H1 (cell line): Measurements from ENCODE around the gene ALOX5AP. TPM values are rescaled to one million over a fixed set of nuclear protein-coding genes. Genes with fewer than 3 reads are reported as not detected.

Experiments
- CTCF ChIA-PET: fragments of 300-600 bp; sonication (Branson Sonifier 250); formaldehyde crosslinking; loops from one replicate; lab custom pipeline; 2021; ENCODE audit not compliant: partially characterized antibody; lab: Charles Lee
- POLR2A ChIA-PET: fragments of 300-600 bp; sonication (Branson Sonifier 250); formaldehyde crosslinking; loops from one replicate; lab custom pipeline; 2021; ENCODE audit warnings: inconsistent platforms; ENCODE audit not compliant: partially characterized antibody; lab: Charles Lee
- DNase-seq, 2 experiments: peaks; one replicate each; pipeline versions ENCODE4 v3.0.0 to v3.0.0-alpha.2; 2010 to 2022; ENCODE audit warnings: low spot score in 2 of 2, low read depth in 1 of 2, mixed read lengths in 1 of 2
- FAIRE-seq: peaks from 2 replicates; lab custom pipeline; 2011; peaks lifted over from hg19 to GRCh38; lab: Jason Lieb, UNC
- H2AFZ ChIP-seq: 2 replicates; pipeline ENCODE4 v1.8.1; 2012; ENCODE audit warnings: low read length, inconsistent platforms
- H2AK5ac ChIP-seq: 2 replicates; pipeline ENCODE4 v1.6.1; 2013; ENCODE audit warnings: low read depth, low read length
- H2BK120ac ChIP-seq: replicated peaks from 2 replicates; pipeline ENCODE3; 2013; ENCODE audit warnings: low read depth, low read length, inconsistent platforms
- H2BK12ac ChIP-seq: 2 replicates; pipeline ENCODE4 v1.6.1; 2013; ENCODE audit warnings: low read depth, low read length
- H2BK15ac ChIP-seq: 2 replicates; pipeline ENCODE4 v1.6.1; 2013; ENCODE audit warnings: low read length
- H2BK20ac ChIP-seq: 2 replicates; pipeline ENCODE4 v1.6.1; 2013; ENCODE audit warnings: low read length
- H2BK5ac ChIP-seq: 2 replicates; pipeline ENCODE4 v1.6.1; 2013; ENCODE audit warnings: low read depth, low read length
- H3K14ac ChIP-seq: 2 replicates; pipeline ENCODE4 v1.6.1; 2013; ENCODE audit warnings: inconsistent platforms; ENCODE audit not compliant: insufficient read length
- H3K18ac ChIP-seq: 2 replicates; pipeline ENCODE4 v1.6.1; 2013; ENCODE audit warnings: low read length; ENCODE audit errors: extremely low read depth
- H3K23ac ChIP-seq: 2 replicates; pipeline ENCODE4 v1.6.1; 2013; ENCODE audit warnings: inconsistent platforms; ENCODE audit not compliant: insufficient read length
- H3K23me2 ChIP-seq: 2 replicates; pipeline ENCODE4 v1.6.1; 2013; ENCODE audit warnings: low read depth, low read length
- H3K27ac ChIP-seq: 2 replicates; pipeline ENCODE4 v1.6.1; 2011; ENCODE audit warnings: low read depth, low read length, inconsistent platforms
- H3K27me3 ChIP-seq, 4 experiments: replicated peaks in 1 of 4; 1 replicate in 1 of 4; 2 replicates in 3 of 4; pipeline versions ENCODE4 v1.6.1 to v1.8.1; 2011 to 2013; ENCODE audit warnings: low read length in 3 of 4, mild to moderate bottlenecking in 3 of 4, inconsistent platforms in 2 of 4, mixed read lengths in 2 of 4, moderate library complexity in 1 of 4; ENCODE audit not compliant: control insufficient read depth in 3 of 4, insufficient read depth in 3 of 4; ENCODE audit errors: extremely low read depth in 1 of 4
- H3K36me3 ChIP-seq, 4 experiments: 2 replicates each; pipeline versions ENCODE4 v1.6.1 to v1.8.1; 2011 to 2013; ENCODE audit warnings: mild to moderate bottlenecking in 4 of 4, low read length in 3 of 4, moderate library complexity in 2 of 4, control low read depth in 1 of 4, inconsistent platforms in 1 of 4; ENCODE audit not compliant: insufficient read depth in 4 of 4, control insufficient read depth in 2 of 4
- H3K4ac ChIP-seq: replicated peaks from 2 replicates; pipeline ENCODE3; 2013; ENCODE audit warnings: low read length, low read depth, mixed read lengths, inconsistent platforms; ENCODE audit not compliant: insufficient read length
- H3K4me1 ChIP-seq, 4 experiments: replicated peaks in 1 of 4; 1 replicate in 1 of 4; 2 replicates in 3 of 4; pipeline versions ENCODE4 v1.6.1 to v1.8.1; 2011 to 2013; ENCODE audit warnings: low read length in 3 of 4, inconsistent platforms in 2 of 4, mixed read lengths in 1 of 4; ENCODE audit not compliant: insufficient read depth in 4 of 4, control insufficient read depth in 3 of 4
- H3K4me2 ChIP-seq, 2 experiments: 2 replicates each; pipeline versions ENCODE4 v1.6.1 to v1.8.1; 2011 to 2013; ENCODE audit warnings: low read depth in 2 of 2, low read length in 2 of 2, control low read depth in 1 of 2, inconsistent platforms in 1 of 2, mild to moderate bottlenecking in 1 of 2; ENCODE audit not compliant: insufficient read depth in 1 of 2
- H3K4me3 ChIP-seq, 4 experiments: fragments of 200-600, 300-600 bp in 1 of 4; sonication (generic), shearing (Covaris generic), sonication (Bioruptor Twin) in 1 of 4; 2 replicates each; pipeline versions ENCODE4 v1.5.1 to v1.8.1; 2011 to 2016; ENCODE audit warnings: low read length in 4 of 4, low read depth in 3 of 4, control low read depth in 2 of 4, inconsistent platforms in 2 of 4, mild to moderate bottlenecking in 2 of 4, mixed read lengths in 1 of 4, moderate library complexity in 1 of 4; ENCODE audit not compliant: insufficient read depth in 2 of 4; ENCODE audit errors: extremely low read depth in 1 of 4
- H3K56ac ChIP-seq: replicated peaks from 2 replicates; pipeline ENCODE3; 2013; ENCODE audit warnings: low read depth, mild to moderate bottlenecking, mixed read lengths, low read length, inconsistent platforms; ENCODE audit not compliant: insufficient read length
- H3K79me1 ChIP-seq: 2 replicates; pipeline ENCODE4 v1.6.1; 2013; ENCODE audit warnings: low read depth, low read length, control low read depth
- H3K79me2 ChIP-seq, 2 experiments: 2 replicates each; pipeline versions ENCODE4 v1.6.1 to v1.8.1; 2012 to 2013; ENCODE audit warnings: low read length in 2 of 2, mild to moderate bottlenecking in 2 of 2, inconsistent platforms in 1 of 2; ENCODE audit not compliant: insufficient read depth in 2 of 2, control insufficient read depth in 1 of 2
- H3K9ac ChIP-seq, 4 experiments: replicated peaks in 1 of 4; 1 replicate in 1 of 4; 2 replicates in 3 of 4; pipeline versions ENCODE4 v1.6.1 to v1.8.1; 2011 to 2013; ENCODE audit warnings: low read depth in 3 of 4, low read length in 3 of 4, control low read depth in 2 of 4, mild to moderate bottlenecking in 2 of 4, moderate library complexity in 2 of 4, inconsistent platforms in 1 of 4; ENCODE audit errors: extremely low read depth in 1 of 4
- H3K9me3 ChIP-seq, 2 experiments: 2 replicates each; pipeline versions ENCODE4 v1.6.1 to v1.8.1; 2012 to 2013; ENCODE audit warnings: mild to moderate bottlenecking in 2 of 2, moderate library complexity in 2 of 2, control low read depth in 1 of 2, inconsistent platforms in 1 of 2, low read depth in 1 of 2, low read length in 1 of 2, mixed read lengths in 1 of 2; ENCODE audit not compliant: insufficient read depth in 2 of 2
- H4K20me1 ChIP-seq, 2 experiments: replicated peaks in 1 of 2; 2 replicates each; pipeline versions ENCODE3 to v1.8.1; 2011 to 2013; ENCODE audit warnings: inconsistent platforms in 2 of 2, low read length in 2 of 2, mild to moderate bottlenecking in 1 of 2; ENCODE audit not compliant: insufficient read depth in 2 of 2, control insufficient read depth in 1 of 2
- H4K5ac ChIP-seq: 2 replicates; pipeline ENCODE4 v1.6.1; 2013; ENCODE audit warnings: low read length, low read depth, mixed read lengths, inconsistent platforms; ENCODE audit not compliant: insufficient read length
- H4K8ac ChIP-seq: 2 replicates; pipeline ENCODE4 v1.8.0; 2013; ENCODE audit warnings: mild to moderate bottlenecking, moderate library complexity, low read length, inconsistent platforms; ENCODE audit not compliant: insufficient read depth; ENCODE audit errors: extremely low read depth
- H4K91ac ChIP-seq: replicated peaks from 2 replicates; pipeline ENCODE3; 2013; ENCODE audit warnings: low read length, mixed read lengths, inconsistent platforms; ENCODE audit not compliant: insufficient read length
- CBX5 ChIP-seq: fragments of 300-800, 300-1000 bp; sonication (generic); IDR thresholded peaks from 2 replicates; pipeline ENCODE4 v1.7.1; 2016; ENCODE audit warnings: antibody characterized with exemption, low read length, low read depth
- EZH2 ChIP-seq: fragments of 200-600 bp; sonication (generic); IDR thresholded peaks from 2 replicates; pipeline ENCODE4 v1.7.1; 2012; ENCODE audit warnings: low read depth, mild to moderate bottlenecking, moderate library complexity, low read length, inconsistent platforms; ENCODE audit not compliant: severe bottlenecking
- JUND ChIP-seq: IDR thresholded peaks from 2 replicates; pipeline ENCODE4 v1.6.1; 2011; ENCODE audit warnings: mild to moderate bottlenecking, improper control_type of control experiment, low read length
- NANOG ChIP-seq: IDR thresholded peaks from 2 replicates; pipeline ENCODE4 v1.6.1; 2011; ENCODE audit warnings: low read length, low read depth, mild to moderate bottlenecking, inconsistent platforms; ENCODE audit not compliant: insufficient read depth, poor library complexity, severe bottlenecking
- SAP30 ChIP-seq: fragments of 300-600 bp; sonication (generic); IDR thresholded peaks from 2 replicates; pipeline ENCODE4 v1.7.1; 2012; ENCODE audit warnings: low read length, moderate library complexity, mild to moderate bottlenecking, inconsistent platforms; ENCODE audit not compliant: insufficient read depth, insufficient replicate concordance
- SIRT6 ChIP-seq: IDR thresholded peaks from one replicate; pipeline ENCODE4 v1.7.1; 2012; ENCODE audit warnings: low read length, inconsistent platforms
- SRF ChIP-seq: IDR thresholded peaks from 2 replicates; pipeline ENCODE4 v1.6.1; 2011; ENCODE audit warnings: mild to moderate bottlenecking, low read depth, low read length, moderate library complexity
- TAF1 ChIP-seq: IDR thresholded peaks from 2 replicates; pipeline ENCODE4 v1.6.1; 2011; ENCODE audit warnings: mild to moderate bottlenecking, low read depth, low read length
- ZNF274 ChIP-seq: IDR thresholded peaks from 2 replicates; pipeline ENCODE4 v1.7.0; 2012; ENCODE audit warnings: low read length, borderline replicate concordance; ENCODE audit errors: extremely low read depth
- WGBS, 2 experiments: shearing (Covaris generic) in 1 of 2; methylation state at CpG; one replicate each; pipeline versions ENCODE4 v1.1.6 to v1.1.7; 2013 to 2015; ENCODE audit warnings: low lambda C conversion rate in 2 of 2, mixed read lengths in 2 of 2, inconsistent platforms in 1 of 2, low coverage in 1 of 2, missing lambda C conversion rate in 1 of 2; ENCODE audit not compliant: insufficient replicate concordance in 2 of 2, insufficient coverage in 1 of 2, insufficient read length in 1 of 2; ENCODE audit errors: extremely low coverage in 1 of 2, missing lambda C conversion rate in 1 of 2; 5-methylcytosine and 5-hydroxymethylcytosine counted together
- polyA plus RNA-seq, 7 experiments: library from polyadenylated mRNA; depleted of rRNA in 3 of 7; stranded (reverse) in 5 of 7; unstranded in 2 of 7; fragments of >200 nt in 5 of 7; fragments of 200-250 nt in 2 of 7; gene quantifications; 1 replicate in 5 of 7; 2 replicates in 1 of 7; 4 replicates in 1 of 7; pipeline versions ENCODE4 v1.2.1 to v1.2.3, GENCODE V29; 2011 to 2013; ENCODE audit warnings: missing spikeins in 2 of 7, mixed read lengths in 2 of 7
- total RNA-seq: library from RNA; stranded (reverse); fragmentation: NEBNext Ultra II Directional; extraction: Animal tissue kit (Norgen Biotek cat#: 25700); gene quantifications from 2 replicates; pipeline ENCODE4 v1.2.1, GENCODE V29; 2021
- TF ChIP-seq, protein P1 (sequence below): IDR thresholded peaks from 2 replicates; pipeline ENCODE4 v1.6.1; 2011; ENCODE audit warnings: low read depth, mild to moderate bottlenecking, low read length; ENCODE audit not compliant: insufficient read depth
- TF ChIP-seq, protein P2 (sequence below), 3 experiments: IDR thresholded peaks; 1 replicate in 2 of 3; 2 replicates in 1 of 3; pipeline versions ENCODE4 v1.5.1 to v1.6.1; 2011; ENCODE audit warnings: low read length in 3 of 3, mild to moderate bottlenecking in 3 of 3, inconsistent platforms in 2 of 3, low read depth in 1 of 3, moderate library complexity in 1 of 3; ENCODE audit not compliant: insufficient read depth in 1 of 3; ENCODE audit errors: control extremely low read depth in 1 of 3

The ALOX5AP gene
- total and polyA plus RNA-seq, 2 of the 8 experiments (the other 6 are each of a cell fraction or from before 2014, with no cell fraction given), result not detected

DNA sequence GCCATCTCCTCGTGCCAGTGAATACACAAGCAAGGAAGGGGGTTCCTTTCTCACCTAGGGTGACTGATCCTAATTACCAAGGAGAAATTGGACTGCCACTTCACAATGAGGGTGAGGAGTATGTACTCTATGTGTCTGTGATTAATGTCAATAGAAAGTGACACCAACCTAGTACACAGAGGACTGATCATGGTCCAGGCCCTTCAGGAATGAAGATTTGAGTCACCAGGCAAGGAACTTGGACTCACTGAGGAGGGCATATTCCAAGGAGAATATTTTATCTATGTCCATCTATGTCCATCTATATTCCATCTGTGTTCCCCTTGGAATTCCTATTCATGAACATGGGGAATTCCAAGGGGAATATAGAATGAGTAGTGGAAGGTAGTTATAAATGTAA, 9.2 kb upstream of the ALOX5AP start:
- H4K20me1 ChIP-seq, result no peaks in the 10 kb centered on the region
- H3K27ac ChIP-seq, result no peak overlapping the region
- no peaks in the 10 kb centered on the region for H3K4me1 ChIP-seq
- H3K4me2 ChIP-seq, result no peak overlapping the region
- no peak overlapping the region for H2AFZ ChIP-seq
- no peak overlapping the region for H3K18ac ChIP-seq
- no peak overlapping the region for H3K4me3 ChIP-seq
- H2AK5ac ChIP-seq, result no peak overlapping the region
- no peaks in the 10 kb centered on the region for H3K79me2 ChIP-seq
- H3K23me2 ChIP-seq, result no peaks in the 10 kb centered on the region
- H2BK15ac ChIP-seq, result no peak overlapping the region
- no peaks in the 10 kb centered on the region for H3K9me3 ChIP-seq
- H3K9ac ChIP-seq, result no peak overlapping the region
- H3K4ac ChIP-seq, result no peak overlapping the region
- H3K36me3 ChIP-seq, result no peaks in the 10 kb centered on the region
- H3K14ac ChIP-seq, result no peak overlapping the region
- H3K79me1 ChIP-seq, result no peaks in the 10 kb centered on the region
- H2BK20ac ChIP-seq, result no peak overlapping the region
- no peak overlapping the region for H3K23ac ChIP-seq
- H3K27me3 ChIP-seq, result no peaks in the 10 kb centered on the region
- WGBS, 2 experiments, result 90% methylated on average over 1 of the region's 1 CpG; no CpG with 5 or more reads in 1 of the 2 experiments
- ChIA-PET CTCF (no interaction called here), POLR2A (no interaction called here)
- FAIRE-seq, result no peak
- H4K5ac ChIP-seq, result no peak overlapping the region
- H2BK5ac ChIP-seq, result no peak overlapping the region
- no peak overlapping the region for H2BK120ac ChIP-seq
- no peak overlapping the region for H3K56ac ChIP-seq
- H4K91ac ChIP-seq, result no peak overlapping the region
- no peak overlapping the region for H2BK12ac ChIP-seq
- no peak for DNase-seq
- no peak overlapping the region for H4K8ac ChIP-seq
- TF ChIP-seq NANOG, result no peak
- no peak for TF ChIP-seq SIRT6
- no peak for TF ChIP-seq ZNF274
- no peak for TF ChIP-seq CBX5
- no peak for TF ChIP-seq TAF1
- TF ChIP-seq, protein P1, sequence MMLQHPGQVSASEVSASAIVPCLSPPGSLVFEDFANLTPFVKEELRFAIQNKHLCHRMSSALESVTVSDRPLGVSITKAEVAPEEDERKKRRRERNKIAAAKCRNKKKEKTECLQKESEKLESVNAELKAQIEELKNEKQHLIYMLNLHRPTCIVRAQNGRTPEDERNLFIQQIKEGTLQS, result no peak
- no peak for TF ChIP-seq SRF
- no peak for TF ChIP-seq SAP30
- no peak for TF ChIP-seq JUND
- no peak for TF ChIP-seq EZH2
- TF ChIP-seq, protein P2, sequence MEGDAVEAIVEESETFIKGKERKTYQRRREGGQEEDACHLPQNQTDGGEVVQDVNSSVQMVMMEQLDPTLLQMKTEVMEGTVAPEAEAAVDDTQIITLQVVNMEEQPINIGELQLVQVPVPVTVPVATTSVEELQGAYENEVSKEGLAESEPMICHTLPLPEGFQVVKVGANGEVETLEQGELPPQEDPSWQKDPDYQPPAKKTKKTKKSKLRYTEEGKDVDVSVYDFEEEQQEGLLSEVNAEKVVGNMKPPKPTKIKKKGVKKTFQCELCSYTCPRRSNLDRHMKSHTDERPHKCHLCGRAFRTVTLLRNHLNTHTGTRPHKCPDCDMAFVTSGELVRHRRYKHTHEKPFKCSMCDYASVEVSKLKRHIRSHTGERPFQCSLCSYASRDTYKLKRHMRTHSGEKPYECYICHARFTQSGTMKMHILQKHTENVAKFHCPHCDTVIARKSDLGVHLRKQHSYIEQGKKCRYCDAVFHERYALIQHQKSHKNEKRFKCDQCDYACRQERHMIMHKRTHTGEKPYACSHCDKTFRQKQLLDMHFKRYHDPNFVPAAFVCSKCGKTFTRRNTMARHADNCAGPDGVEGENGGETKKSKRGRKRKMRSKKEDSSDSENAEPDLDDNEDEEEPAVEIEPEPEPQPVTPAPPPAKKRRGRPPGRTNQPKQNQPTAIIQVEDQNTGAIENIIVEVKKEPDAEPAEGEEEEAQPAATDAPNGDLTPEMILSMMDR (IDR thresholded peaks at IDR 0.05; ENCODE audit: control extremely low read depth in 1 of 3, insufficient read depth in 1 of 3, low read depth in 1 of 3, low read length in 3 of 3), result no peak
